NCI-H146 treated with DMSO at 0.1 percent for 48 hours (cell line): Measurements from ENCODE around the gene SLC28A1.

ENCODE experiments used
- DNase-seq: peaks from one replicate; lab custom pipeline; 2025; ENCODE audit not compliant: unreplicated experiment; lab: John Stamatoyannopoulos, UW

The SLC28A1 gene

DNA sequence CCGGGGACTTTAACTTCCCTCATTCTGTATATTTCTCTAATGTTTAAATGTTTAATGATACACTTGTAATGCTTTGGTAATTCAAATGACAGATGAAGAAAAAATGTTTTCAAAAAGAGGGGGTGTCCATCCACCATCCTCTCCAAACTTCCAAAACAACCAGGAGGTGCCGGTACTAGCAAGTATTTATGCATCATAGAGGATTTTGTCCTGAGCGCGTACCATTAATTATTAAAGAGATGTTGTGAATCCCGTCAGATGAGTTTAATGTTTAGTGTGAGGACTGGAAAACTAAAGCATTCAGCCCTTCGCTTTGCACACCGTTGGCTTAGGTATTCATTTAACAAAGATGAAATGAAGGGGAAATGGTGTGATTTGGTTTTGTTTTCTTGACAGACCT, 1.3 kb downstream of the SLC28A1 start:
- DNase-seq = no peak

DNA sequence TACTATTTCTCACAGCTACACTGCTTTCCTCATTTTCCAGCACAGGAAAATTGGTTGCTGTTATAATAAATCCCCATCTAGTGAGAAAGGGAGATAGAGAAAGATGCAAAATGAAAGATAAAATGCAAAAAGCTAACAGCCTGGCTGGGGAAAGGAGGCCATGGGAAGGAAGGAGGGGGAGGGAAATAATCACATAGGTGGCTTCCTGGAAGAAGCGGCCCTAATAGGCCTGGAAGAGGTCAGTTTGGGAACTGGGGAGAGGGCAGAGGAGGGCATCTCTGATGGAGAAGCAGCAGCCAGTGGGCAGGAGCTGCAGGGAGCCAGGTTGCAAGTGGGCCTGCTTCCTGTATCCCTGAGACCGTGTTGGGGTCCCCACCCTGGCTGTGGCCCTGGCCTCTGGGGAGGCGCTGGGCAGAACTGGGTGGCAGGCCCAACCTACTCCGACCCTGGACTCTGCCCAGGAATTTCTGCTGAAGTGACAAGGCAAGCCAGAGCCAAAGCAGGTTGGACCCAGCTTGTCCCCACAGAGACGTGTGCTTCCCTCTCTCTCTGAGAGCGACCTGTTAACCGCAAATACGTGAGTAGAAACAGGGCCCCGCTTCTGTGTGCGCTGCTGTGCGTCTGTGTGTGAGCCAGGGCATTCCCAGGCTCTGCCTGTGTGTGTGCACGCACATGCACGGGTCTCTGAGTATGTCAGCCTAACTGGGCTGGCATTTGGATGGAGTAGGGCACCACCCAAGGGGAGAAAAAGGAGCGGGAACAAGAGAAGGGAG, 1.9 kb downstream of the SLC28A1 start:
- DNase-seq = no peak

DNA sequence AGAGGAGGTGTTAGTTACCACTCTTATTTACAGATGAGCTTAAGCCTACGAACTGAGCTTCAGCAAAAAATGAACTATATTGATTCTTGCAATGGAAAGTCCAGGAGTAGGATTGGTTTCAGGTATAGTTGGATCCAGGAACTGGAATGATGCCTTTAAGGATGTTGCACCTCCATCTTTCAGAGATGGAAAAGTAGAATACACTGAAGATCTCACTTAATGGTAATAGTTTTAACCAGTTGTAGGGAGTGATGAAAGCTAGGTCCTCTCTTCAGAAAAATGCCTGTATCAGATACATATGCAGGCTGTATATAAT, 2.5 kb downstream of the SLC28A1 start:
- no peak for DNase-seq

DNA sequence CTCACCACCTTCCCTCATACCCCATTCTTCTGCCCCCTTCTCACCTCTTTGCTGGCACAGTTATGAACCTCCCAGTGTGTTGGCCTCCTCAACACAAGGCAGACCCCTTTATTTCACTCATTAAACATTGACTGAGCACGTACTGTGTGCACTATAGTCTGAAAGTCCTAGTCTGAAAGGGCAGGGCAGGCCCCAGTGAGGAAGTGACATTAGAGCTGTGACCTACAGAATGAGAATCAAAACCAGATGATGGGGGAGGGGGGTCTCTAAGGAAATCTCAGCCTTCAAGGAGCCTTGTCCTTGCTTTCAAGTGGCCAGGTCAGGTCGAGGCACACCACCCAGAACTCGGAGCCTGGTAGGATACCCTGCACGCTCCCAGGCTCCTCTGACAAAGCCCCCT, 3.5 kb downstream of the SLC28A1 start:
- no peak for DNase-seq

DNA sequence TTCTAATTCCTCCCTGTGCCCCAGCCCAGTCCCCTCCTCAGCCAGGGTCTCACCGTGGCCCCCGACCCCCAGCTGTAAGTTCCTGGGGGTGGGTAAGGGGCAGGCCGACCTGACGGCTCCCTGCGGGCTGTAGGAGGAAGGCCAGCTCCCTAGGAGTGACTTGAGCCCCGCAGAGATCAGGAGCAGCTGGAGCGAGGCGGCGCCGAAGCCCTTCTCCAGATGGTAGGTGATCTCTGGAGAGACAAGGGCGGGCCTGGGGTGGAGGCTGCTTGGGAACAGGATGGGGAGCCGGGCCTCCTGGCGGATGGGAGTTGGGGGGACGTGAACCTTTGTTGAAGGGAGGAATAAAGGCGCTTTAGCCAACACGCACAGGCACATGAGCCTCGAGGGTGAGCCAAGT, 4.2 kb downstream of the SLC28A1 start:
- DNase-seq = no peak

DNA sequence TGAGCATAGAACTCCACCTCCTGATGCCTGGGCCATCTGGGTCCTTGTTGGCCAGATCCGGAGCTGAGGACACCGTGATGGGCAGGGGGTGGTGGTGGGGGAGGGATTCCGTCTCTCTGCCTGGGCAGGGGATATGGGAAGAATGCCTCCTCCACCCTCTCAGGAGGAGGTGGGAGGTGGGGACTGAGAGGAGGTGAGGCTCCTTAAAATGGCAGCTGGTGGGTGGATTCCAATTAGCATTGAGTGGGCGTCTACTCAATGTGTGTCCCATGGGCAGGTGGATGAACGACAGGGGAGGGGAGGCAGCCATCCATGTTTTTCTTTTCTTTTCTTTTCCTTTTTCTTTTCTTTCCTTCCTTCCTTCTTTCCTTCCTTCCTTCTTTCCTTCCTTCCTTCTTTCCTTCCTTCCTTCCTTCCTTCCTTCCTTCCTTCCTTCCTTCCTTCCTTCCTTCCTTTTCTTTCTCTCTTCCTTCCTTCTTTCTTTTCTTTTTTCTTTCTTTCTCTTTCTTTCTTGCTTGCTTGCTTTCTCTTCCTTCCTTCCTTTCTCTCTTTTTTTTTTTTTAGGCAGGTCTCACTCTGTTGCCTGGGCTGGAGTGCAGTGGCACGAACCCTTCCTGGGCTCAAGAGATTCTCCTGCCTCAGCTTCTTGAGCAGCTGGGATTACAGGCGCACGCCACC, 5.0 kb downstream of the SLC28A1 start:
- no peak for DNase-seq

DNA sequence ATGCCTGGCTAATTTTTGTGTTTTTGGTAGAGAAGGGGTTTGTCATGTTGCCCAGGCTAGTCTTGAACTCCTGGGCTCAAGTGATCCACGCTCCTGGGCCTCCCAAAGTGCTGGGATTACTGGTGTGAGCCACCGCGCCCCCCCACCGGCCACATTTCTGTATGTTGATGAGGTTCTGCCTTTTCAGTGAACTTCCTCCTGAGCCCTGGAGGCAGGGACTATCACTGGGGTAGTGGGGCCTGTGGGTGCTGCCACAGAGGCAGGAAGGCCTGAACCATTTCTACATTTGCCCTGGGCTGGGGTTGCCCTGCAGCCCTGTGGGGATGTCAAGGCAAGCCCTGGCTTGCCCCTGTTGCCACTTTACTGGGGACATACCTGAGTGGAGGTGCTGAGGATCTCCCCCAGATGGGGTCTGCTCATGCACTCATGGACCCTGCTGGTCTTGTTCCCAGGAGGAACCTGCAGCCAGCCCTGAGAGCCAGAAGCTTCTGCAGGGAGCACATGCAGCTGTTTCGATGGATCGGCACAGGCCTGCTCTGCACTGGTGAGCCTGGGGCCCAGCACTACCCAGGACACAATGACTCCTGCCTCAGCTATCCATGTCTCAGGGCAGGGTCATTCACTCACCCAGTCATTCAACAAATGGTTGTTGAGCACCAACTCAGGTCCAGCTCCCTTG, 5.7 kb downstream of the SLC28A1 start:
- DNase-seq = no peak

DNA sequence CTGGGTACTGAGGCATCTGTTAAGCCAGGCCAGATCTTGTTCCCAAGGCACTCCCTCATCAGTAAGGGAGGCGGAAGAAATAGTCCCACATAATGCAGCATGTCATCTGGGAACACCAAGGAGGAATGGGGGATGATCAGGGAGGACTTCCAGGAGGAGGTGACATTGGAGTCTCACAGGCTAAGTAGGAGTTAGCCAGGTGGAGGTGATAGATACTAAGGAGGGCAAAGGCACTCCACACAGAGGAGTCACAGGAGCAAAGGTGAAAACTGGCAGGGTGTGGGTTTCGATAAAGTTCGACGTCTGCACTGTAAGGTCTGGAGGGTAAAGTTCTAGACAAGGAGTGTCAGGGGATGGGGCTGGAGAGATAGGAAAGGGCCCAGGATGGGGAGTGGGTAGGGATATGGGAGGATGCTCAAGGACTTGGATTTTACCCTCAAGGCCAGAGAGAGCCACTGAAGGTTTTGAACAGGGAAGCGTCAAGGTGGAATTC, 6.3 kb downstream of the SLC28A1 start:
- DNase-seq = no peak

DNA sequence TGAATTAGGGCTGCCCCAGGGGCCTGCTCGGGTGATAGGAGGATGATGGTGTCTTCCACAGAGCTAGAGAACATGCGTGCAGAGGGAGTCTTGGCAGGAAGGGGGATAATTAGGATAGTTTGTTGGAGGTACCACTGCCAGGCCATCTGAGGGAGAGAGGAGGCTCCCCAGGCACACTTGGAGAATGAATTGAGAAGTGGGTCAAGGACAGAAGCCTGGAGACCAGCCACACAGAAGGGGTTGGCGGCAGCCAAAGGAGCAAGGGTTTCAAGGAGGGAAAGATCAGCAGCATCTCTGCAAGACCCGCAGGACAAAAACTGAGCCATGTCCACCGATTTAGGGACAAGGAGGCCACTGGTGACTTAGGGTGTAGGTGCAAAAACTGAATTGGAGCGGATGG, 6.9 kb downstream of the SLC28A1 start:
- DNase-seq = no peak

DNA sequence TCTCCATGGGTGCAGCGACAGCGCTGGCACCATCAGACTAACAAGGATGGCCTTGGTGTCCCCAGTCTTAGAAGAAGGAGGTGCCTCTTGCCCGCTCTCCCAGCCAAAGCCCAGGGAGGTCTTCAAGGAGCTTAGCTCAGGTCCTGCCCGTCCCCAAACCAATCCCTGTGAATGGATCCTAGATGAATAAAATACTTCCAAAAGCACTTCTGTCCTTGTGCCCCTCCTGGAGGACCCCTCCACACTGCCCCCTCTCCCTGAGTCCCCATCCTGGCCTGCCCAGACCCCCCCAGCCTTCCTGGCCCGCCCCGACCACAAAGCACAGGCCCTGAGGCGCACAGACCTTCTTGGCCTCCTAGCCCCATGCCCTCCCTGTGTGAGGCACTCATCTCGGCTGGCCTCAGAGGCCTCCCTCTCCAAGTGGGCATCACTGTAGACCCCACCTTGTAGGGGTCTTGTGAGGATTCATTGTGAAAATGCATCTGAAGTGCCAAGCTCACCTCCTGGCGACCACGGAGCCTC, 8.4 kb downstream of the SLC28A1 start:
- DNase-seq = no peak

DNA sequence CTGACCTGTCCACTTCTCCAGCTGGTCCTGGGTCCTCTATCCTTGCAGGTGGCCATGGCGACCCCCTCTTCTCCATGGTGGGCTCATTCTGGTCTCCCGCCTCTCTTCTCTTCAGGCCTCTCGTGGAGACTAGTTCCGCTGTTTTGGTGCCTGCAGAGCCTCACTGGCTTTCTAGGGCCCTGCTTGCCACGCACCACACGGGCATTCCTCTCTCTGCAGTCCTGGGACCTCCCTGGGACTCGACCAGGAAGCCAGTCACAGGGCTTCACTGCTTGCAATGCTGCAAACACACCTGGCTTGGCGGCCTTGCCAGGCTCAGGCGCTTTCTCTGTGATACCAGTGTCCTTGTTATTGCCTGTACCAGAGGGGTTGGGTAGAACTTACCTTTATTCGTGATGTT, 9.1 kb downstream of the SLC28A1 start:
- no peak for DNase-seq

DNA sequence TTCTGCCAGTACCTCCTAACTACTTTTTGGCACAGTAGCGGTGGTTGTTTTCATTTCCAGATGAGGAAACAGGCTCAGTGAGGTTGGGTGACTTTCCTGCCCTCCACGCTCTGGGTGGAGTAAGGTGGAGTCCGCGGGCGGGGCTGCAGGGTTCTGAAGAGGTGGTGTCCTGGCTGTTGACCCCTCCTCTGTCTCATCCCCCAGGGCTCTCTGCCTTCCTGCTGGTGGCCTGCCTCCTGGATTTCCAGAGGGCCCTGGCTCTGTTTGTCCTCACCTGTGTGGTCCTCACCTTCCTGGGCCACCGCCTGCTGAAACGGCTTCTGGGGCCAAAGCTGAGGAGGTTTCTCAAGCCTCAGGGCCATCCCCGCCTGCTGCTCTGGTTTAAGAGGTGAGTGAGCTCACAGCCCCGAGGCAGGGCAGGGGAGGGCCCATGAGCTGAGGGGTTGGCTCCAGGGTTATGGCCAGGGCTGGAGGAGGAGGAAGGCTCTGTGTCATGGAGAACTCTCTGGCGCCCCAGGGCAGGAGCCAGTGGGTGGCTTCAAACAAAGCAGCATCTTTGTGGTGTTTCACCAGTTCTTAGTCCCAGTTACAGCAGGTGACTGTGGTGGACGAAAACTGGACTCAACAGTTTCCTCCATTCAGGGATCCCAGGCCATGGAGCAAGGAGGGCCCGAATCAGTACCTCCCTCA, 10.4 kb downstream of the SLC28A1 start:
- no peak for DNase-seq

DNA sequence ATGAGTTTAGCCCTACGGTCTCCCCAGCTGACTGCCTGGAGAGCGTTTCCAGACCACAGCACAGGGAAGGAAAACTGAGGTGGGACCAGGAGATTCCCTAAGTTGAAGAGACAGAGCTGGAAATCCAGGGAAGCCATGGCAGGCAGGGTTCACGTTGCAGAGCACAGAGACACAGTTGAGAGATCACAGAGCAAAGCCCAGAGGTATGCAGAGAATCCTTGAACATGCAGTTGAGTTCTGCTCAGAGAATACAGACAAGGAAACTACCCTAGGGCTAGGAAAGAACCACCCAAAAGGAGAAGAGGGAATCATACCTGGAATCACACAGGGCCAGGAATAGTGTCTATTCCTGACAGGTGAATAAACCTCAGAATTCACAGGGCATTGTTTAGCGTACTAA, 14.3 kb downstream of the SLC28A1 start:
- no peak for DNase-seq

DNA sequence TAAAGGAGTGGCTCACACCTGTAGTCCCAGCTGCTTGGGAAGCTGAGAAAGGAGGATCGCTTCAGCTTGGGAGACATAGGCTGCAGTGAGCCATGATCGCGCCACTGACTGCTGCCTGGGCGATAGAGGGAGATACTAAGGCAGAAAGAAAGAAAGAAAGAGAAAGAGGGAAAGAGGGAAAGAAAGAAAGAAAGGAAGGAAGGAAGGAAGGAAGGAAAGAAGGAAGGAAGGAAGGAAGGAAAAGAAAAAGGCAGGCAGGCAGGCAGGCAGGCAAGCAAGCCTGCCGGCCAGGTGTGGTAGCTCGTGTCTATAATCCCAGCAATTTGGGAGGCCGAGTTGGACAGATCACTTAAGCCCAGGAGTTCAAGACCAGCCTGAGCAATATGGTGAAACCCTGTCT, 15.3 kb downstream of the SLC28A1 start:
- DNase-seq = no peak

DNA sequence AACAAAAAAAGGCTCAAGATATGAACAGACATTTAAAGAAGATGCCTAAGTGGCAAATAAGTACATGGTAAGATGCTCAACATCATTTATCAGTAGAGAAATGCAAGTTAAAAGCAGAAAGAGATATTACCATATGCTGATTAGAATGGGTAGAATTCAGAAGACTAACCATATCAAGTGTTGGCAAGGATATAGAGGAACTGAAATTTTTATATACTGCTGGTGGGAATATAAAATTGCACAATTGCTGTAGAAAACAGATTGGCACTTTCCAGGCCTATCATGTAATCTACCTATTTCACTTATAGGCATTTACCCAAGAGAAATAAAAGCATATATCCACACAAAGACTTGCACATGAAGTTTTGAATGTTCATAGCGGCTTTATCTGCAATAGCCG, 17.1 kb downstream of the SLC28A1 start:
- DNase-seq = no peak

DNA sequence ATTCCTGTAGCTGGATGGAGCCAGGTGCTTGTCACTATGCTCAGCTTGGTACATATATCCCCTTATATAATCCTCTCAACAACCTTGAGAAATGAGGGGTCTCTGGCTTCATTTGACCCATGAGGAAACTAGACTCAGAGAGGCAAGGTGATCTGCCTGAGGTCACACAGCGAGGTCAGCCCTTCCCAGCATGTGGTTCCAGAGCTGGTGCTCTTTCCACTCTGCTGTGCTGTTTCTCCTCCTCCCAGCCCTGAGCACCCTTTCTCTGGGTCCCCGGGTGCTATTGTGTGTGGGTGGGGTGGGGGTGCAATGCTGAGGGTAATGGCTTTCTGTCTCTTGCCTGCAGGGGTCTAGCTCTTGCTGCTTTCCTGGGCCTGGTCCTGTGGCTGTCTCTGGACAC, 19.3 kb downstream of the SLC28A1 start:
- DNase-seq = no peak

DNA sequence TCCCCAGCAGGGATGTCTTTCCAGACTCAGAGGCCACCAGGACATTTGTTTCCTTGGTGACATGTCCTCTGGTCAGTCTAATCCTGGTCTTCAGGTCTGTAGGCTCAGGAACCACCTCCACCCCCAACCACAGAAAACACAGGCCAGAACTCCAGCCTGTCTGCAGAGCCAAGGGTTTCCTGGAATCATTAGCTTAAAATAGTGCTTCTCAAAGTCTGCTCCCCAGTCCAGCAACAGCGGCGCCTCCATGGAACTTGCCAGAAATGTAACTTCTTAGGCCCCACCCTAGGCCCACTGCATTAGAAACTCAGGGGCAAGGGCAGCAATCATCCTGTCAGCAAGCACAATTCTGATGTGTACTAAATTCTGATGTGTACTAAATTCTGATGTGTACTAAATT, 20.0 kb downstream of the SLC28A1 start:
- DNase-seq = no peak

DNA sequence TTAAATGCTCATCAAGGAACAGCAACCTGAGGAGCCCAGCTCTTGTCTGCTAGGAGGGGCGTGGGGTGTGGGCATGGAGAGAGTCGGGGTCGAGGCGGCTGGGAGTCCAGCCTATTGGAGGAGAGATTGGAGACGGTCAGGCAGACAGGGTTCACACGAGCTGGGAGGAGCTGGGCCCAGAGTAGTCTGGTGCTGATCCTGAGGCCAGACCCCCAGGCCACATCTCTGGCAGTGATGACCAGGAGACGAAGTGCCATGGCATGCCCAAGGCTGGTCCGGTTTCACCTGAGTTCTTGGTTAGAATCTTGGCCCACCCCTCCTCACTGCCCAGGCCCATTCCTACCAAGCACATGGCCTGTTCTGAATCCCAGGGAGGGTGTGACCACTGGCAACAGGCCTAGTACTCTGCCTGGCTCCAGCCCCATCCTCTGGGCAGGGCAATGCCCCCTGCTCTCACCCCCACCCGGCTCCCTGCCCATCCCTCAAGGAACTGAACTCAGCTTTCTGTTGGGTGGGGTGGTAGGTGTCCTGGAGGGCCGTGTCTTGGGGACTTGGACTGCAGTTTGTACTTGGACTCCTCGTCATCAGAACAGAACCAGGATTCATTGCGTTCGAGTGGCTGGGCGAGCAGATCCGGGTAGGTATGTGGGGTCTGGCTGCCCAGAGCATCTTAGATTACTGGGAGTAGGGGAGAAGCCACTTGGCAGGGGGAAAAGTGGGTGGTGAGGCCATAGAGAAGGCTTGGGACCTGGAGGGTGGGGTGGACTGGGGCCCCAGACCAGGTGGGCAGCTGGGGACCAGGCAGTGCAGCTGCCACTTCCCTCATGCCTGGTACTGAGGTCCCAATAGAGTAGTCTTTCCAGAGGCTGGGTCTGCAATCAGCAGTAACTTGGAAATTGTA, 20.8 kb downstream of the SLC28A1 start:
- DNase-seq = no peak

DNA sequence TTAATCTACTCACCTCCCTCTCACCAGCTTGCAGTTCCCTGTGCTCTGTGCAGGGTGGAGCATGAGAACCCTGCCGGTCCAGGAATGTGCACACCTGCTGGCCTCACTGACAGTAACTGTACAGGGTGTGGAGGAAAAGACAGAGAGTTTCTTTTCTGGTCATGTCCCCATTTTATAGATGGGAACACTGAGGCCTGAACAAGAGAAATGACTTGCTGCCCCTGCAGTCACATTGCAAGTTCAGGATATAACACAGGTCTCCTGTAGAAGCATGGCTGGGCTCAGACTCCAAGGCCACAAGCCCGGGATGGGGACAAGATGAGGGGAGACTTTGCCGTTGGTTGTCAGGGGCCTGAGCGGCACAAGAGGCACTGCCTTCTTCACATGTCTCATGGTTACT, 23.3 kb downstream of the SLC28A1 start:
- no peak for DNase-seq

DNA sequence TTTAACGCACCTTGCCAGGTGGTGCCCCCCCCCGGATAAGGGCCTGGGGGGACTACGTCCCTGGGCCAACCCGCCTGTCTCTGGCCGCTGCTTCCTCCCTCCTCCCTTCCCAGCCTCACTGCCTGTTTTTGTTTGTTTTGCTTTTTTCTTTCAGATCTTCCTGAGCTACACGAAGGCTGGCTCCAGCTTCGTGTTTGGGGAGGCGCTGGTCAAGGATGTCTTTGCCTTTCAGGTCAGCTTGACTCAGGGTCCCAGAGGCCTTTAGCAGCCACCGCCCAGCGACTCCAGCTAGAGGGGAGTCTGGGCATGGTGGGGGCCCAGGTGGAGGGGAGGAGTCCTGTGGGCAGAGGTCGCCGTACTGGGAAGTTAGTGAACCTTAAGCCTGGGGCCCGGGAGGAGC, 24.1 kb downstream of the SLC28A1 start:
- DNase-seq = no peak
